AG08395 (cell line): Measurements from ENCODE around the gene NME4.

Source experiments
- DNase-seq: peaks from one replicate; pipeline ENCODE4 v3.0.0; 2012; ENCODE audit warnings: mixed read lengths, low spot score

The NME4 gene

GRCh38 chr16:363766-364490 lies 33.1 kb upstream of the NME4 start:
- DNase-seq, result no peak

GRCh38 chr16:364595-365491 lies 32.2 kb upstream of the NME4 start:
- no peak for DNase-seq

- DNase-seq, result no peak
Measured at GRCh38 chr16:366476-366875, 30.5 kb upstream of the NME4 start.

- no peak for DNase-seq
Measured at GRCh38 chr16:367333-367903, 29.6 kb upstream of the NME4 start.

GRCh38 chr16:368388-369158 lies 28.4 kb upstream of the NME4 start:
- no peak for DNase-seq

GRCh38 chr16:369275-369865 lies 27.6 kb upstream of the NME4 start:
- no peak for DNase-seq

- DNase-seq, result peak; percentile 54
Measured at GRCh38 chr16:369866-370436, 27.0 kb upstream of the NME4 start.

GRCh38 chr16:370443-370842 lies 26.6 kb upstream of the NME4 start, which contains the start of gene MRPL28:
Gene MRPL28, minus strand, starts transcription at chr16:370538. Its CDS starts 320 bp downstream, at chr16:370218.
- peak; percentile 97 for DNase-seq

- no peak for DNase-seq
Measured at GRCh38 chr16:370979-371514, 26.0 kb upstream of the NME4 start.

- DNase-seq, result no peak
Measured at GRCh38 chr16:371515-372301, 25.3 kb upstream of the NME4 start.

GRCh38 chr16:372302-372983 lies 24.6 kb upstream of the NME4 start:
- DNase-seq, result no peak

- DNase-seq, result no peak
Measured at GRCh38 chr16:373020-373598, 23.9 kb upstream of the NME4 start.

- no peak for DNase-seq
Measured at GRCh38 chr16:373848-374615, 23.0 kb upstream of the NME4 start.

- no peak for DNase-seq
Measured at GRCh38 chr16:374616-374926, 22.4 kb upstream of the NME4 start.

GRCh38 chr16:375212-375611 lies 21.8 kb upstream of the NME4 start:
- no peak for DNase-seq

- no peak for DNase-seq
Measured at GRCh38 chr16:375927-376816, 20.8 kb upstream of the NME4 start.

- DNase-seq, result no peak
Measured at GRCh38 chr16:376817-377418, 20.1 kb upstream of the NME4 start.
